SU-DHL-6 (cell line): ENCODE data around the gene C14orf132.

Experiments used
- CTCF ChIP-seq: fragments of 200-600 bp; sonication (generic); IDR thresholded peaks from one replicate; pipeline ENCODE4 v1.5.1; 2017; ENCODE audit warnings: antibody characterized with exemption, mild to moderate bottlenecking, low read length, moderate library complexity; ENCODE audit not compliant: insufficient read depth, poor library complexity, severe bottlenecking
- EZH2phosphoT487 ChIP-seq: fragments of 200-600 bp; sonication (generic), shearing (Covaris generic); conservative IDR thresholded peaks from 2 replicates; pipeline ENCODE4 v1.6.1; 2018; ENCODE audit warnings: mild to moderate bottlenecking, antibody characterized with exemption, low read length, moderate library complexity, mixed read lengths

GRCh38 chr14:96092936-96093335 is 53.8 kb downstream of the C14orf132 start:
- TF ChIP-seq CTCF (no peak), EZH2phosphoT487 (no peak)
